Germinal center (tissue), 1 donor: Measurements from ENCODE around the gene SCGB1C2.
"Not testable (repeated sequence)": the region's sequence is repeated elsewhere in the genome, so short reads cannot be mapped to it uniquely, and the experiment has no call there.

Source experiments
- DNase-seq: peaks from one replicate; pipeline ENCODE4 v3.0.0; 2012; ENCODE audit warnings: mixed read lengths, low spot score

SCGB1C2 gene

DNA sequence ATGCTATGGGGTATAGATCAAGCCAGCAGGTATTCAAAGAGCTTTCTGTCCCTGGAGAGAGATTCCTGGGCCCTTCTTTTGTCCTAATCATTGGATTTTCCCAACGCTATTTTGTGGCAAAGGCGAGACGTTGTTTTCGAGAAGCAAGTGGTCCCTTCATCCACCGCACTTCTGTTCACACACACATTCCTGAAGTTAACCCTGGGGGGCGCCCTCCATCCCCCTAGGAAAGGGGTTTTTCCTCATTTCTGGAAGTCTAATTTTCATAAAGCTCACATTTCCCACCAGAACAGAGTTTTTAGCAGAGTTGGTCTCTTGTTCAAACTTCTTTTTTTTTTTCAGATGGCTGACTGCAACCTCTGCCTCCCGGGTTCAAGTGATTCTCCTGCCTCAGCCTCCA, 11.9 kb downstream of the SCGB1C2 start:
- no peak for DNase-seq

- no peak for DNase-seq
Measured at GRCh38 chr17:149897-150584, 12.7 kb downstream of the SCGB1C2 start.

GRCh38 chr17:151004-151403, 13.6 kb downstream of the SCGB1C2 start:
- DNase-seq: no peak

- no peak for DNase-seq
Measured at GRCh38 chr17:151886-152859, 14.8 kb downstream of the SCGB1C2 start.

DNA sequence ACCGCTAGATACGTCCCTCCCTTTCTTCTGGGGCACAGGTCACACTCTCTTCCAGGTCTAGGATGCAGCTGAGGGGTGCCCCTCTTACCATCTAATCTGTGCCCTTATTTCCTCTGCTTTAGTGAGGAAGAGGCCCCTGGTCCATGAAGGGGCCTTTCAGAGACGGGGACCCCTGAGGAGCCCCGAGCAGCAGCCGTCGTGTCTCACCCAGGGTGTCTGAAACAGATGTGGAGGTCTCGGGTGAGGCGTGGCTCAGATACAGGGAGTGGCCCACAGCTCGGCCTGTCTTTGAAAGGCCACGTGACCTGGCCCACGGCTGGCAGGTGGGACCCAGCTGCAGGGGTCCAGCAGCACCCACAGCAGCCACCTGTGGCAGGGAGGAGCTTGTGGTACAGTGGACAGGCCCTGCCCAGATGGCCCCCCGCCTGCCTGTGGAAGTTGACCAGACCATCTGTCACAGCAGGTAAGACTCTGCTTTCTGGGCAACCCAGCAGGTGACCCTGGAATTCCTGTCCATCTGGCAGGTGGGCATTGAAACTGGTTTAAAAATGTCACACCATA, 15.6 kb downstream of the SCGB1C2 start:
- no peak for DNase-seq

DNA sequence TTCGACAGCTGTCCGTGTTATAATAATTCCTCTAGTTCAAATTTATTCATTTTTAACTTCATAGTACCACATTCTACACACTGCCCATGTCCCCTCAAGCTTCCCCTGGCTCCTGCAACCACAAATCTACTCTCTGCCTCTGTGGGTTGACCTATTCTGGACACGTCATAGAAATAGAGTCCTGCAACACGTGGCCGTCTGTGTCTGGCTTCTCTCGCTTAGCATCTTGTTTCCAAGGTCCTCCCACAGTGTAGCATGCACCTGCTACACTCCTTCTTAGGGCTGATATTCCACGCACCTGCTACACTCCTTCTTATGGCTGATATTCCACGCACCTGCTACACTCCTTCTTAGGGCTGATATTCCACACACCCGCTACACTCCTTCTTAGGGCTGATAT, 16.5 kb downstream of the SCGB1C2 start:
- DNase-seq: no peak

GRCh38 chr17:155576-155975, 18.2 kb downstream of the SCGB1C2 start:
- DNase-seq: no peak

GRCh38 chr17:156094-156621, 18.8 kb downstream of the SCGB1C2 start:
- DNase-seq: no peak

GRCh38 chr17:156946-157345, 19.6 kb downstream of the SCGB1C2 start:
- no peak for DNase-seq

DNA sequence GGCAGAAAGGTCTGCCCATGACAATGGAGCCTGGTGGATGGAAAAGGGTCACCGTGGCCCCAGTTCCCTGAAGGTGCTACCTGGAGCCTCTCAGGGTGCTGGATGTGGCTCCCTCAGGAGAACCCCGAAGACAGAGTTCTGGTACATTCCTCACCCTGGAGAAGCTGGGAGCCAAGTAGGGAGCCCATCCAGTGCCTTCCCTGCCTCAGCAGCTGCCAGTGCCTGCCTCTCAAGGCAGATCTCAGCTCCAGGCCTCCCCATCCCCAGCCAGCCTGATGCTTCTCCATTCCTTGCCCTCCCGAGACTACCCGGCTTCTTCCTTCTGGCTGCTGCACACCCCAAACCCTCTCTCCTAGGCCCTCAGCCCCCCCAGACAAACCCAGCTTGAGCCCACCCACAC, 20.5 kb downstream of the SCGB1C2 start:
- DNase-seq: no peak

DNA sequence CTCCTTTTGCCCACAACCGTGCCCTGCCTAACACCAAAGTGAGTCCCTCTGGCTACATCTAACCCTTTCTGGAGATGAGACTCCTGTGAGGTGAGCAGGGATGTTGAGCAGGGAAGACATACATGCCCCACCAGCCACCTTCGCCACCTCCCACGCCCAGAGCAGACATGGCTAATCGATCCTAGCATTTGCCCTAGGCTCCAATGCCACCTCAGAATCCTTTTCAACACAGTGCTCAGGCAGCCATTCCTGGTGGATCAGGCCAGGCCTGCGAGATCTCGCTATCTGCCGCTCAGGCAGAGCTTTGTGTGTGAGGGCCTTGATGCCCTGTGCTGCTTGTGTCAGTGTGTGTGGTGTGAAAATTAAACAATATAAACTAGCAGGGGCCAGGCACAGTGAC, 21.0 kb downstream of the SCGB1C2 start:
- DNase-seq: no peak

DNA sequence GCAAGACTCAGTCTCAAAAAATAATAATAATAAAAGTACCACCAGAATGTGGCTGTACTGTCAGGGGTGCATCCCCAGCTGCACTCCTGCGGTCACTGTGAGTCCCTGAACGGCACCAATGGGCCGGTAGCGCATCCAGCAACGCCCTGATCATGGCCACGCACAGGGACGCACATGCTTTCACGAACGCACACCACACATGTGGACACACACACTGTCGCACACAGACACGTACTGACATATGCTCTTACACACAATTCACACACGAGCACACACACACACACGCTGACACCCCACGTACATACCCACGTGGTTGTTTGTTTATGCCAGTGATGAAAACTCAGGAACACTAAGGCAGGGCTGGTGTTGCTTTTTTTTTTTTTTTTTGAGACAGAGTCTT, 22.2 kb downstream of the SCGB1C2 start:
- no peak for DNase-seq

DNA sequence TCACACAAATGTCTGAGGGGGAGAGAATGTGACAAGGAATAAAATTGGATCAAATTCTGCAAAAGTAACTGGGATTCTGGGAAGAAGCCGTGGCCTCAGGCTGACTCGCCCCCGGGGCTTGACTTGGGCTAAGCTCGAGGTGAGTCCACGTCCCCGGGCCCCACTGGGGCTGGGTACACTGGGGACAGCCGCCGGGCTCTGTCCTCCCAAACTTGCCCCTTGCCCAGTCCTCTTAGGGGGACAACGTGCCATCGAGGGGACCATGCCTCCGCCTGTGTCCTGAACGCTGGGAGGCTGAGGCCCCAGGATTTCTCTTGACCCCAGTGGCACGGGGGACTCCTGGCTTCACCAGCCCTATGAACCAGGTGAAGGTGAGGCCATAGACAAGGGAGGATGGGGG, 23.0 kb downstream of the SCGB1C2 start:
- no peak for DNase-seq

GRCh38 chr17:161481-161880, 24.1 kb downstream of the SCGB1C2 start:
- no peak for DNase-seq

GRCh38 chr17:162689-163088, 25.3 kb downstream of the SCGB1C2 start:
- no peak for DNase-seq

- no peak for DNase-seq
Measured at GRCh38 chr17:163514-164098, 26.2 kb downstream of the SCGB1C2 start.

- no peak for DNase-seq
Measured at GRCh38 chr17:164303-165235, 27.2 kb downstream of the SCGB1C2 start.

GRCh38 chr17:165939-166338, 28.6 kb downstream of the SCGB1C2 start:
- DNase-seq: no peak

GRCh38 chr17:168614-169013, 31.2 kb downstream of the SCGB1C2 start:
- DNase-seq: not testable (repeated sequence)

- no peak for DNase-seq
Measured at GRCh38 chr17:170130-170670, 32.8 kb downstream of the SCGB1C2 start.

DNA sequence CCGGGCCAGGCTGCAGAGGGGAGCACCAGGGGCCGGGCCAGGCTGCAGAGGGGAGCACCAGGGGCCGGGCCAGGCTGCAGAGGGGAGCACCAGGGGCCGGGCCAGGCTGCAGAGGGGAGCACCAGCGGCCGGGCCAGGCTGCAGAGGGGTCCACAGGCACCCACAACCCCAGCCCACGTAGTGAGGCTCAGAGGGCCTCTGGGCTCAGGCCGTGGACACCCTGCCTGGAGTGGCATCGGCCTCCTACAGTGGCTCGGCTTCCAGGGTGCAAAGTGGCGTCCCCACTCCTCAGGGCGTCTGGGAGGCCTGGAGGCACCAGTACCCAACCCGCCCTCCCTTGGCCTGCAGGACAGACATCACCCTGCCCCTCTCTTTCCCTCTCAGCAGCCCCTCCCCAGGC, 34.5 kb downstream of the SCGB1C2 start:
- DNase-seq: no peak
